Activated CD4-positive, alpha-beta memory T cell treated with anti-CD3 and anti-CD28 coated beads, Interleukin-2, amount 10 ng/mL, durations not matched to agents 7 days and 5 days (primary cell): Measurements from ENCODE around the gene ANXA2. TPM values are rescaled to one million over a fixed set of nuclear protein-coding genes. Genes with fewer than 3 reads are reported as not detected.
A peak's percentile ranks its signal among the peaks of the same experiment; 100 is the strongest.

ENCODE experiments used
- CTCF ChIA-PET: fragments of 350-600 bp; sonication (Branson Sonifier 250); formaldehyde crosslinking; loops from one replicate; lab custom pipeline; 2021; ENCODE audit warnings: antibody characterized with exemption, inconsistent platforms; lab: Charles Lee
- POLR2A ChIA-PET: fragments of 350-600 bp; sonication (Branson Sonifier 250); formaldehyde crosslinking; loops from one replicate; lab custom pipeline; 2021; ENCODE audit warnings: antibody characterized with exemption; lab: Charles Lee
- DNase-seq: peaks from one replicate; pipeline ENCODE4 v3.0.0-alpha.2; 2020
- H3K27ac Mint-ChIP-seq: one replicate; pipeline ENCODE4 v1.8.0; 2021; ENCODE audit warnings: mild to moderate bottlenecking, mixed read lengths
- H3K27me3 Mint-ChIP-seq: one replicate; pipeline ENCODE4 v1.8.0; 2021; ENCODE audit warnings: mixed read lengths
- H3K36me3 Mint-ChIP-seq: one replicate; pipeline ENCODE4 v1.8.0; 2021; ENCODE audit warnings: low read depth, mixed read lengths
- H3K4me1 Mint-ChIP-seq: one replicate; pipeline ENCODE4 v1.8.0; 2021; ENCODE audit warnings: mixed read lengths
- H3K4me3 Mint-ChIP-seq: one replicate; pipeline ENCODE4 v1.8.0; 2021; ENCODE audit warnings: mild to moderate bottlenecking, mixed read lengths
- H3K9me3 Mint-ChIP-seq: one replicate; pipeline ENCODE4 v1.8.0; 2021; ENCODE audit warnings: mixed read lengths
- total RNA-seq, 2 experiments: library from RNA; stranded (reverse); gene quantifications; one replicate each; pipeline ENCODE4 v1.2.3, GENCODE V29; 2021

Gene ANXA2
- total RNA-seq, 2 experiments from 2014 or later: 558 to 566 TPM

GRCh38 chr15:60358935-60359682, 38.7 kb downstream of the ANXA2 start:
- no peak for DNase-seq
- ChIA-PET CTCF (interaction anchor here (0.6 to 5.2 kb wide), 21 partner anchors 10 to 573 kb away, joined by 3 to 34 read pairs (median 4); partner anchors contain the start of gene ANXA2), POLR2A (interaction anchor here (0.8 to 2.2 kb wide), 3 partner anchors 39 to 121 kb away, joined by 3 to 9 read pairs (median 3); partner anchors contain the start of genes ANXA2 and ICE2)
- peaks cover 92% of the 10 kb centered on the region for H3K36me3 Mint-ChIP-seq
- H3K27ac Mint-ChIP-seq: no peak overlapping the region
- H3K27me3 Mint-ChIP-seq: no peaks in the 10 kb centered on the region
- peaks cover 2% of the 10 kb centered on the region for H3K9me3 Mint-ChIP-seq
- H3K4me3 Mint-ChIP-seq: no peak overlapping the region
- peaks cover 42% of the 10 kb centered on the region for H3K4me1 Mint-ChIP-seq

- ChIA-PET POLR2A (no interaction called here), CTCF (interaction anchor here (2.9 kb wide), 1 partner anchor 88 kb away, joined by 21 read pairs; no protein-coding TSS in a partner anchor)
- Mint-ChIP-seq H3K27ac (no peak overlapping the region), H3K9me3 (peaks cover 2% of the 10 kb centered on the region), H3K4me1 (peaks cover 27% of the 10 kb centered on the region), H3K27me3 (no peaks in the 10 kb centered on the region), H3K36me3 (peaks cover 94% of the 10 kb centered on the region), H3K4me3 (no peak overlapping the region)
- no peak for DNase-seq
Measured at GRCh38 chr15:60356832-60357231, 41.0 kb downstream of the ANXA2 start.

DNA sequence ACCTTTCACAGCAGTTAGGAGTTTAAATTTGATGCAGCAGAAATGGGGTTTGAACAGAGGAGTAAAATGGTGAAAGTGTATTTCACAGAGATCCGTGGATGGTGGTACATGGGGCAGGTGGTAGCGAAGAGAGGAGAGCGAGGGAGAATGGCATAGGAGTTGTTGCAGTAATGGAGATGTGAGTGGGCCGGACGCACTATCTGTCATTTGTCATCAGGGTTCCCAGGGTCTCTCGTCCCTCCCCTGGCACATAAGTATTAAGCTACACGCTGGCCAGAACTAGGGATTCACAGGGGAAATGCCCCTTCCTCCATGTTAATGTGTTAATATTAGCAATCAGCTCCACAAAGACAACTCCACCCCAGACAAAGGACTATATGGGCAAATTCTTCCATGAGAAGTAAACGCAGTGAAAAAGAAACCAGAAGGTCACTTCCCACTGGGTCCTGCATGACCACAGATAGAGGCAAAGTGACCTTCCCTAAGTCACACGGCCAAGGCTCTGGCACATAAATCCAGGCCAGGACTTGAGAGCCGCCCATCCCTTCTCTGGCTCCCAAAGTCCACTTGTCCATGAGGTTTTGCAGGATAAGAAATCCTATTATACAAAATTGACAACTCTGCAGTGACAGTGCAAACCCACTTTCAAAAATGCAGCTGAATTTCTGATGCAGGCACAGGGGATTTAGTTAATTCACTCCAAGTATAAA, 42.5 kb downstream of the ANXA2 start:
- no peaks in the 10 kb centered on the region for H3K27me3 Mint-ChIP-seq
- H3K4me1 Mint-ChIP-seq: peaks cover 20% of the 10 kb centered on the region
- no peak for DNase-seq
- peaks cover 2% of the 10 kb centered on the region for H3K9me3 Mint-ChIP-seq
- CTCF ChIA-PET: interaction anchor here (0.6 to 0.7 kb wide), 2 partner anchors 13 to 29 kb away, joined by 4 to 5 read pairs; no protein-coding TSS in a partner anchor
- no peak overlapping the region for H3K4me3 Mint-ChIP-seq
- no peak overlapping the region for H3K27ac Mint-ChIP-seq
- H3K36me3 Mint-ChIP-seq: peaks cover 94% of the 10 kb centered on the region
- POLR2A ChIA-PET: no interaction called here

DNA sequence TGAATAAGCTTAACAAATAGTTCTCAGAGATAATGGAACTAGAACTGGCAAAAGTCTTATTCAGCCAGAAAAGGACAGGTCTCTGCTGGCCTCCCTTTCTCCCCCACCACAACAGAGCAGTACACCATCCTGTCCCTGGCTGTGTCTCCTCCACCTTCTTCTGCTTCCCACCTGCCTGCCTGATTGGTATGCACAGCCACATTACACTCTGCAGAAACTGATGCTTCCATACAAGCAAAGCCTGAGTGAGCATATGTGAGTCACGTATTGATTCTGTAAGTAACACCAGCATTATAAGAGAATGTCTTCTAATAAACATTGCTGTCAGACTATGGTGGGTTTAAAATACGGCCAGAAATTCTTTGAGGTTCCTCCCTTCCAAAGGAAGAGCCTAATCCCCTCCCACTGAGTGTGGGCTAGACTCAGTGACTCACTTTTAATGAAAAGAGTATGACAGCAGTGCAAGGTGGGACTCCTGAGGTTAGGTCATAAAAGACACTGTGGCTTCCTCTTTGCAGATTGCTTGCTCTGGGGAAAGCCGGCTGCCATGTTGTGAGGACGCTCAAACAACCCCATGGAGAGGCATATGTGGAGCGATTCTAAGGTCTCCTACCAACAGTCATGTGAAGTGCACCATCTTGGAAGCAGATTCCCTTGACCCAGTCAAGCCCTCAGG, 44.4 kb downstream of the ANXA2 start:
- no peaks in the 10 kb centered on the region for H3K27me3 Mint-ChIP-seq

GRCh38 chr15:60352525-60352924, 45.3 kb downstream of the ANXA2 start:
- no peak overlapping the region for H3K4me3 Mint-ChIP-seq
- H3K4me1 Mint-ChIP-seq: peaks cover 18% of the 10 kb centered on the region
- H3K27me3 Mint-ChIP-seq: no peaks in the 10 kb centered on the region
- peaks cover 90% of the 10 kb centered on the region for H3K36me3 Mint-ChIP-seq
- no peak for DNase-seq
- ChIA-PET POLR2A (interaction anchor here (0.6 to 1.2 kb wide), 2 partner anchors 46 to 127 kb away, joined by 3 read pairs; no protein-coding TSS in a partner anchor), CTCF (interaction anchor here (1.6 kb wide), 1 partner anchor 10 kb away, joined by 4 read pairs; no protein-coding TSS in a partner anchor)
- no peak overlapping the region for H3K27ac Mint-ChIP-seq
- H3K9me3 Mint-ChIP-seq: peaks cover 2% of the 10 kb centered on the region

More for the DNA sequence above, 44.4 kb downstream of the ANXA2 start:
- peaks cover 18% of the 10 kb centered on the region for H3K4me1 Mint-ChIP-seq
- peaks cover 86% of the 10 kb centered on the region for H3K36me3 Mint-ChIP-seq
- H3K4me3 Mint-ChIP-seq: no peak overlapping the region
- no peak for DNase-seq
- CTCF ChIA-PET: interaction anchor here (0.6 to 1.6 kb wide), 2 partner anchors 10 to 45 kb away, joined by 3 to 4 read pairs; no protein-coding TSS in a partner anchor
- POLR2A ChIA-PET: interaction anchor here (0.6 kb wide), 1 partner anchor 45 kb away, joined by 3 read pairs; no protein-coding TSS in a partner anchor
- H3K27ac Mint-ChIP-seq: peak overlapping the region; percentile 34
- peaks cover 2% of the 10 kb centered on the region for H3K9me3 Mint-ChIP-seq

GRCh38 chr15:60351066-60351465, 46.7 kb downstream of the ANXA2 start:
- Mint-ChIP-seq H3K27ac (peak overlapping the region; percentile 8), H3K27me3 (no peaks in the 10 kb centered on the region), H3K36me3 (peaks cover 92% of the 10 kb centered on the region), H3K4me1 (peaks cover 18% of the 10 kb centered on the region), H3K9me3 (peaks cover 2% of the 10 kb centered on the region), H3K4me3 (no peak overlapping the region)
- POLR2A ChIA-PET: no interaction called here
- no peak for DNase-seq
- CTCF ChIA-PET: no interaction called here

GRCh38 chr15:60350108-60350507, 47.7 kb downstream of the ANXA2 start:
- H3K9me3 Mint-ChIP-seq: peaks cover 1% of the 10 kb centered on the region
- no peak overlapping the region for H3K27ac Mint-ChIP-seq
- CTCF ChIA-PET: no interaction called here
- peaks cover 91% of the 10 kb centered on the region for H3K36me3 Mint-ChIP-seq
- DNase-seq: no peak
- no peaks in the 10 kb centered on the region for H3K27me3 Mint-ChIP-seq
- POLR2A ChIA-PET: no interaction called here
- H3K4me1 Mint-ChIP-seq: peaks cover 18% of the 10 kb centered on the region
- H3K4me3 Mint-ChIP-seq: no peak overlapping the region

- H3K9me3 Mint-ChIP-seq: no peaks in the 10 kb centered on the region
- no peaks in the 10 kb centered on the region for H3K27me3 Mint-ChIP-seq
- H3K27ac Mint-ChIP-seq: peak overlapping the region; percentile 66
- DNase-seq: no peak
- peaks cover 15% of the 10 kb centered on the region for H3K4me1 Mint-ChIP-seq
- H3K36me3 Mint-ChIP-seq: peaks cover 91% of the 10 kb centered on the region
- ChIA-PET CTCF (no interaction called here), POLR2A (no interaction called here)
- H3K4me3 Mint-ChIP-seq: no peak overlapping the region
Measured at GRCh38 chr15:60349589-60349988, 48.2 kb downstream of the ANXA2 start.

DNA sequence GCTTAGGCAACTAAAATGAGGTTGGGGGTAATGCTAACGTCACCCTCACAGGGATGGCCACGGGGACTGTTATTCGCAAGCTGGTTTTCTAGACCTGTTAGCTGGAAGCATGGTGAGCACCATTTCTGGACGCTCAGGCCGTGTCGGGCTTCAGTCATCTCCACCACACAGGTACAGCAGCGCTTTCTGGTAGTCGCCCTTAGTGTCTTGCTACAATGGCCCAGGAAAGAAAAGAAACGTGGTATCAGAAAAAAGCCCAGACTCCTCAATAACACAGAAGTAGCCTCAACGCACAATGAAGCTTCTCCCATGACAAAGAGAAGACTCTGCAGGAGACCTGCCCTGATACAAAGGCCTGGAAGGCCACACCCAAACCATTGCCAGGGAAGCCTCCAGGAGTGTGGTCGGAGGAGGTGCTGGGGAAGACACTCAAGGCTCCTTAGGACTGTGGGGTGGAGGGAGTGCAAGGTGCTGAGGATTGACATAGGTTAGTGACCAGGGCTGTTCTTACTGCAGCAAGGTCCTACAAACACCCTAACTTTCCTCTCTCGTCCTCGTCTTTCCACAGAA, 50.2 kb downstream of the ANXA2 start:
- DNase-seq: no peak
- Mint-ChIP-seq H3K27me3 (no peaks in the 10 kb centered on the region), H3K27ac (no peak overlapping the region), H3K9me3 (no peaks in the 10 kb centered on the region), H3K4me3 (no peak overlapping the region), H3K36me3 (peaks cover 72% of the 10 kb centered on the region), H3K4me1 (peaks cover 7% of the 10 kb centered on the region)
- ChIA-PET CTCF (interaction anchor here (2.1 kb wide), 1 partner anchor 173 kb away, joined by 5 read pairs; no protein-coding TSS in a partner anchor), POLR2A (no interaction called here)

DNA sequence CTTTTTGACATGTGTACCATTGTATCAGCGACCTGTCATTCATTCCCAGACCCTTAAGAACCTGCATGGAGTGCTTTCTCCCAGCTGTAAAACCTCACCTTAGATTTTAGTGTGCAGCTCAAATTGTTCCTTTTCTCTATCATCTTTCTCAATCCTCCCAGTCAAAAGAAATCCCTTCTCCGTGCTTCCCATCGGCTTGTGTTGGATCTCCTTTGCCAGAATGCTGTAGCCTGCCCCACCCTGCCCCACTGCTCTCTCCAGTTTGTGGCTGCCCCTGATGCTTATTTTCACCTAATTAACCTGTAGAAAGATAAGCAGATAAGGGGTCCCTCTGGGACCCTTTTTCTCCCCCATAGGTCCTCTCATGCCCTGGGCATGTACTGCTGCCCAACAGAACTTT, 51.1 kb downstream of the ANXA2 start:
- DNase-seq: no peak
- H3K4me3 Mint-ChIP-seq: no peak overlapping the region
- H3K36me3 Mint-ChIP-seq: peaks cover 63% of the 10 kb centered on the region
- H3K27ac Mint-ChIP-seq: no peak overlapping the region
- H3K9me3 Mint-ChIP-seq: no peaks in the 10 kb centered on the region
- H3K27me3 Mint-ChIP-seq: no peaks in the 10 kb centered on the region
- H3K4me1 Mint-ChIP-seq: peaks cover 7% of the 10 kb centered on the region
- ChIA-PET POLR2A (interaction anchor here (0.8 kb wide), 1 partner anchor 16 kb away, joined by 5 read pairs; no protein-coding TSS in a partner anchor), CTCF (interaction anchor here (2.1 kb wide), 1 partner anchor 174 kb away, joined by 5 read pairs; no protein-coding TSS in a partner anchor)

GRCh38 chr15:60346077-60346476, 51.7 kb downstream of the ANXA2 start:
- H3K27me3 Mint-ChIP-seq: no peaks in the 10 kb centered on the region
- peaks cover 58% of the 10 kb centered on the region for H3K36me3 Mint-ChIP-seq
- CTCF ChIA-PET: interaction anchor here (2.1 kb wide), 1 partner anchor 175 kb away, joined by 5 read pairs; no protein-coding TSS in a partner anchor
- H3K4me3 Mint-ChIP-seq: no peak overlapping the region
- H3K4me1 Mint-ChIP-seq: peaks cover 7% of the 10 kb centered on the region
- POLR2A ChIA-PET: interaction anchor here (0.8 kb wide), 1 partner anchor 16 kb away, joined by 5 read pairs; no protein-coding TSS in a partner anchor
- no peaks in the 10 kb centered on the region for H3K9me3 Mint-ChIP-seq
- no peak overlapping the region for H3K27ac Mint-ChIP-seq
- DNase-seq: no peak

GRCh38 chr15:60345598-60345997, 52.2 kb downstream of the ANXA2 start:
- Mint-ChIP-seq H3K36me3 (peaks cover 53% of the 10 kb centered on the region), H3K4me3 (no peak overlapping the region), H3K27ac (no peak overlapping the region), H3K27me3 (no peaks in the 10 kb centered on the region), H3K4me1 (peaks cover 7% of the 10 kb centered on the region), H3K9me3 (no peaks in the 10 kb centered on the region)
- POLR2A ChIA-PET: no interaction called here
- CTCF ChIA-PET: interaction anchor here (2.1 kb wide), 1 partner anchor 175 kb away, joined by 5 read pairs; no protein-coding TSS in a partner anchor
- no peak for DNase-seq
